Measurements from ENCODE around the gene SFXN5.

GRCh38 chr2:73114273-73114867 is 42.9 kb upstream of the SFXN5 start:
- TF ChIP-seq ZNF843 (tag by site-specific recombination; IDR thresholded peaks at IDR 0.05), result no peak
- TF ChIP-seq, protein P1, sequence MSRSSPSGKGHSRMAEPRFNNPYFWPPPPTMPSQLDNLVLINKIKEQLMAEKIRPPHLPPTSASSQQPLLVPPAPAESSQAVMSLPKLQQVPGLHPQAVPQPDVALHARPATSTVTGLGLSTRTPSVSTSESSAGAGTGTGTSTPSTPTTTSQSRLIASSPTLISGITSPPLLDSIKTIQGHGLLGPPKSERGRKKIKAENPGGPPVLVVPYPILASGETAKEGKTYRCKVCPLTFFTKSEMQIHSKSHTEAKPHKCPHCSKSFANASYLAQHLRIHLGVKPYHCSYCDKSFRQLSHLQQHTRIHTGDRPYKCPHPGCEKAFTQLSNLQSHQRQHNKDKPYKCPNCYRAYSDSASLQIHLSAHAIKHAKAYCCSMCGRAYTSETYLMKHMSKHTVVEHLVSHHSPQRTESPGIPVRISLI (tag by site-specific recombination; IDR thresholded peaks at IDR 0.05), result no peak
- no peak for TF ChIP-seq CTCF (tag by site-specific recombination; IDR thresholded peaks at IDR 0.05)
- no peak for TF ChIP-seq HOXA7 (CRISPR knock-in tag; IDR thresholded peaks at IDR 0.05; ENCODE audit: borderline replicate concordance)
- no peak for TF ChIP-seq ZNF174 (tag by site-specific recombination; IDR thresholded peaks at IDR 0.05)
- no peak for TF ChIP-seq ZNF398 (tag by site-specific recombination; IDR thresholded peaks at IDR 0.05)
- no peak for TF ChIP-seq YY1 (tag by site-specific recombination; IDR thresholded peaks at IDR 0.05)
- no peak for TF ChIP-seq ZBTB17 (tag by site-specific recombination; IDR thresholded peaks at IDR 0.05)
- TF ChIP-seq, protein P2, sequence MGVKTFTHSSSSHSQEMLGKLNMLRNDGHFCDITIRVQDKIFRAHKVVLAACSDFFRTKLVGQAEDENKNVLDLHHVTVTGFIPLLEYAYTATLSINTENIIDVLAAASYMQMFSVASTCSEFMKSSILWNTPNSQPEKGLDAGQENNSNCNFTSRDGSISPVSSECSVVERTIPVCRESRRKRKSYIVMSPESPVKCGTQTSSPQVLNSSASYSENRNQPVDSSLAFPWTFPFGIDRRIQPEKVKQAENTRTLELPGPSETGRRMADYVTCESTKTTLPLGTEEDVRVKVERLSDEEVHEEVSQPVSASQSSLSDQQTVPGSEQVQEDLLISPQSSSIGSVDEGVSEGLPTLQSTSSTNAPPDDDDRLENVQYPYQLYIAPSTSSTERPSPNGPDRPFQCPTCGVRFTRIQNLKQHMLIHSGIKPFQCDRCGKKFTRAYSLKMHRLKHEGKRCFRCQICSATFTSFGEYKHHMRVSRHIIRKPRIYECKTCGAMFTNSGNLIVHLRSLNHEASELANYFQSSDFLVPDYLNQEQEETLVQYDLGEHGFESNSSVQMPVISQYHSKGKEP (tag by site-specific recombination; IDR thresholded peaks at IDR 0.05), result no peak

Measured in HEK293 (cell line).